ENCODE measurements around the gene TENM4. TPM values are rescaled to one million over a fixed set of nuclear protein-coding genes. Genes with fewer than 3 reads are reported as not detected.
"Not testable (repeated sequence)": the region's sequence is repeated elsewhere in the genome, so short reads cannot be mapped to it uniquely, and the experiment has no call there.

TENM4 gene
- total RNA-seq, 1 donor from 2014 or later = 27.2 TPM

GRCh38 chr11:79017811-79018210 is 423.0 kb downstream of the TENM4 start:
- DNase-seq = no peak

GRCh38 chr11:79013509-79013908 is 427.3 kb downstream of the TENM4 start:
- DNase-seq = no peak

GRCh38 chr11:79011357-79011756 is 429.5 kb downstream of the TENM4 start:
- no peak for DNase-seq

GRCh38 chr11:79007771-79008402 is 432.9 kb downstream of the TENM4 start:
- DNase-seq = no peak

GRCh38 chr11:79006854-79007253 is 434.0 kb downstream of the TENM4 start:
- DNase-seq = no peak

GRCh38 chr11:78996007-78996406 is 444.8 kb downstream of the TENM4 start:
- no peak for DNase-seq

GRCh38 chr11:78995171-78995570 is 445.7 kb downstream of the TENM4 start:
- no peak for DNase-seq

GRCh38 chr11:78993802-78994430 is 446.9 kb downstream of the TENM4 start:
- DNase-seq = no peak

GRCh38 chr11:78991681-78992080 is 449.1 kb downstream of the TENM4 start:
- no peak for DNase-seq

- DNase-seq = no peak
Measured at GRCh38 chr11:78990261-78990660, 450.6 kb downstream of the TENM4 start.

- DNase-seq = no peak
Measured at GRCh38 chr11:78987748-78988147, 453.1 kb downstream of the TENM4 start.

- no peak for DNase-seq
Measured at GRCh38 chr11:78986305-78986704, 454.5 kb downstream of the TENM4 start.

- no peak for DNase-seq
Measured at GRCh38 chr11:78985663-78986062, 455.2 kb downstream of the TENM4 start.

GRCh38 chr11:78982473-78982872 is 458.4 kb downstream of the TENM4 start:
- DNase-seq = no peak

GRCh38 chr11:78981153-78981552 is 459.7 kb downstream of the TENM4 start:
- no peak for DNase-seq

- DNase-seq = no peak
Measured at GRCh38 chr11:78978831-78979230, 462.0 kb downstream of the TENM4 start.

- not testable (repeated sequence) for DNase-seq
Measured at GRCh38 chr11:78977848-78978247, 463.0 kb downstream of the TENM4 start.

- DNase-seq = no peak
Measured at GRCh38 chr11:78977009-78977408, 463.8 kb downstream of the TENM4 start.

- no peak for DNase-seq
Measured at GRCh38 chr11:78975081-78975480, 465.7 kb downstream of the TENM4 start.

GRCh38 chr11:78973876-78974275 is 467.0 kb downstream of the TENM4 start:
- no peak for DNase-seq

GRCh38 chr11:78972590-78972989 is 468.2 kb downstream of the TENM4 start:
- no peak for DNase-seq

GRCh38 chr11:78972177-78972576 is 468.7 kb downstream of the TENM4 start:
- no peak for DNase-seq

- DNase-seq = no peak
Measured at GRCh38 chr11:78967811-78968210, 473.0 kb downstream of the TENM4 start.

GRCh38 chr11:78965432-78965831 is 475.4 kb downstream of the TENM4 start:
- no peak for DNase-seq

Data from skin of body (tissue), 2 donors.